GM12878 (cell line): ENCODE results near the gene PRG2. TPM values are rescaled to one million over a fixed set of nuclear protein-coding genes. Genes with fewer than 3 reads are reported as not detected.

Experiments used
- ATAC-seq: fragments of 200-7000 bp; cut with Tn5 transposase; 3 replicates; pipeline ENCODE4 v1.9.1; 2020; ENCODE audit warnings: mild to moderate bottlenecking, moderate library complexity
- BruUV-seq: library from RNA; stranded (reverse); fragments of 400-500 nt; replicated peaks from 2 replicates; lab custom pipeline; 2021; lab: Mats Ljungman, UMichigan
- CTCF ChIA-PET: fragments of 300-600 bp; sonication (Branson Sonifier 250); formaldehyde crosslinking; extraction: SDS; loops from one replicate; lab custom pipeline; 2021; ENCODE audit warnings: inconsistent platforms; lab: Yijun Ruan, JAX
- POLR2A ChIA-PET: fragments of 350-600 bp; formaldehyde crosslinking; extraction: SDS; loops from one replicate; lab custom pipeline; 2021; ENCODE audit warnings: inconsistent platforms; lab: Charles Lee
- RAD21 ChIA-PET: fragments of 300-600 bp; sonication (Branson Sonifier 250); formaldehyde crosslinking; loops from one replicate; lab custom pipeline; 2023; ENCODE audit warnings: antibody characterized with exemption; ENCODE audit not compliant: unreplicated experiment; lab: Charles Lee
- SMC1A ChIA-PET: fragments of 300-600 bp; sonication (Branson Sonifier 250); formaldehyde crosslinking; loops from one replicate; lab custom pipeline; 2023; ENCODE audit not compliant: unreplicated experiment, uncharacterized antibody; lab: Charles Lee
- DNase-seq: peaks from one replicate; pipeline ENCODE4 v3.0.0-alpha.2; 2011; ENCODE audit warnings: low read depth, low spot score
- FAIRE-seq: peaks from 3 replicates; lab custom pipeline; 2011; peaks lifted over from hg19 to GRCh38; lab: Jason Lieb, UNC
- H2AFZ ChIP-seq: 2 replicates; pipeline ENCODE4 v1.6.0; 2011; ENCODE audit warnings: low read depth, low read length, control low read depth; ENCODE audit not compliant: control insufficient read depth
- H3K27ac ChIP-seq: 2 replicates; pipeline ENCODE4 v1.5.1; 2011; ENCODE audit warnings: control low read depth; ENCODE audit not compliant: control insufficient read depth, insufficient read depth
- H3K27me3 ChIP-seq, 2 experiments: replicated peaks in 1 of 2; 2 replicates each; pipeline versions ENCODE4 v1.6.0 to v1.6.1; 2011; ENCODE audit warnings: low read length in 1 of 2; ENCODE audit not compliant: control insufficient read depth in 2 of 2, insufficient read depth in 2 of 2
- H3K36me3 ChIP-seq, 2 experiments: 2 replicates each; pipeline ENCODE4 v1.5.1; 2011; ENCODE audit warnings: low read length in 1 of 2; ENCODE audit not compliant: control insufficient read depth in 2 of 2, insufficient read depth in 2 of 2
- H3K4me1 ChIP-seq: 2 replicates; pipeline ENCODE4 v1.6.1; 2011; ENCODE audit warnings: mild to moderate bottlenecking, low read length, moderate library complexity, mixed read lengths; ENCODE audit not compliant: control insufficient read depth, insufficient read depth
- H3K4me2 ChIP-seq: 2 replicates; pipeline ENCODE4 v1.6.0; 2011; ENCODE audit warnings: control low read depth; ENCODE audit not compliant: control insufficient read depth, insufficient read depth
- H3K4me3 ChIP-seq: fragments of 200-600 bp; sonication (generic); 2 replicates; pipeline ENCODE4 v1.5.1; 2016
- H3K79me2 ChIP-seq: 2 replicates; pipeline ENCODE4 v1.6.0; 2011; ENCODE audit warnings: low read length; ENCODE audit not compliant: control insufficient read depth, insufficient read depth
- H3K9ac ChIP-seq: 2 replicates; pipeline ENCODE4 v1.8.0; 2011; ENCODE audit warnings: low read length, control low read depth, mixed read lengths; ENCODE audit not compliant: control insufficient read depth, insufficient read depth
- H3K9me3 ChIP-seq: replicated peaks from 3 replicates; pipeline ENCODE4 v1.5.1; 2011; ENCODE audit warnings: mild to moderate bottlenecking, low read length; ENCODE audit not compliant: control insufficient read depth, insufficient read depth
- H4K20me1 ChIP-seq: 2 replicates; pipeline ENCODE4 v1.6.0; 2011; ENCODE audit not compliant: control insufficient read depth, insufficient read depth
- CBX5 ChIP-seq: sonication (generic); IDR thresholded peaks from 2 replicates; pipeline ENCODE4 v1.6.1; 2016; ENCODE audit warnings: low read depth, moderate library complexity, mild to moderate bottlenecking, inconsistent platforms
- EGR1 ChIP-seq, 2 experiments: IDR thresholded peaks; 1 replicate in 1 of 2; 2 replicates in 1 of 2; pipeline ENCODE4 v1.6.1; 2011 to 2012; ENCODE audit warnings: low read depth in 2 of 2, low read length in 2 of 2, borderline replicate concordance in 1 of 2, mild to moderate bottlenecking in 1 of 2, moderate library complexity in 1 of 2
- EP300 ChIP-seq, 2 experiments: fragments of 150-350 bp in 1 of 2; IDR thresholded peaks; 2 replicates each; pipeline ENCODE4 v1.6.1; 2011 to 2012; ENCODE audit warnings: low read depth in 2 of 2, low read length in 2 of 2, borderline replicate concordance in 1 of 2, improper control_type of control experiment in 1 of 2, inconsistent platforms in 1 of 2; ENCODE audit not compliant: control insufficient read depth in 1 of 2
- MTA2 ChIP-seq: fragments of 450-650 bp; IDR thresholded peaks from 2 replicates; pipeline ENCODE4 v1.6.1; 2016; ENCODE audit warnings: low read depth, mild to moderate bottlenecking, moderate library complexity
- SIX5 ChIP-seq: IDR thresholded peaks from 2 replicates; pipeline ENCODE4 v1.6.1; 2011; ENCODE audit warnings: mild to moderate bottlenecking, low read depth, low read length, moderate library complexity; ENCODE audit not compliant: severe bottlenecking
- WGBS: methylation state at CpG from one replicate; pipeline ENCODE4 v1.1.6; 2016; ENCODE audit warnings: low lambda C conversion rate; ENCODE audit not compliant: insufficient replicate concordance, insufficient coverage; ENCODE audit errors: missing lambda C conversion rate; 5-methylcytosine and 5-hydroxymethylcytosine counted together
- in situ Hi-C: fragments of 300-500 bp; cut with MboI; formaldehyde crosslinking; loops from 9 replicates; pipeline ENCODE4 v1.14.3; 2018; ENCODE audit warnings: mixed read lengths
- intact Hi-C: fragments of 100-400 bp; cut with micrococcal nuclease; formaldehyde crosslinking; loops from one replicate; pipeline ENCODE4 v1.14.2; 2022; ENCODE audit not compliant: unreplicated experiment
- polyA plus RNA-seq, 11 experiments: library from polyadenylated mRNA; depleted of rRNA in 4 of 11; unstranded in 6 of 11; stranded (reverse) in 5 of 11; fragments of >200 nt; fragmentation: Nextera tagmentation in 4 of 11; fragmentation: Illumina TruSeq in 1 of 11; extraction: Ambion mirVana in 4 of 11; extraction: Trizol in 1 of 11; gene quantifications; 1 replicate in 1 of 11; 2 replicates in 10 of 11; pipeline versions ENCODE4 v1.2.1 to v1.2.3, GENCODE V29; 2011 to 2016; ENCODE audit warnings: inconsistent platforms in 2 of 11, missing spikeins in 2 of 11, low read depth in 1 of 11
- total RNA-seq, 4 experiments: library from RNA; depleted of rRNA in 3 of 4; stranded (reverse); fragments of >200 nt in 3 of 4; fragmentation: Illumina TruSeq in 1 of 4; extraction: Trizol in 1 of 4; gene quantifications; 2 replicates each; pipeline versions ENCODE4 v1.2.1 to v1.2.3, GENCODE V29; 2013 to 2021
- TF ChIP-seq, protein P1 (sequence below): fragments of 150-350 bp; IDR thresholded peaks from 2 replicates; pipeline ENCODE4 v1.6.1; 2014; ENCODE audit warnings: mild to moderate bottlenecking, low read depth, low read length

PRG2 gene
- total and polyA plus RNA-seq, 10 of the 15 experiments (the other 5 are each of a cell fraction or from before 2014, with no cell fraction given), result 0.10 to 1.7 (median 0.56) TPM; not detected in 2

DNA sequence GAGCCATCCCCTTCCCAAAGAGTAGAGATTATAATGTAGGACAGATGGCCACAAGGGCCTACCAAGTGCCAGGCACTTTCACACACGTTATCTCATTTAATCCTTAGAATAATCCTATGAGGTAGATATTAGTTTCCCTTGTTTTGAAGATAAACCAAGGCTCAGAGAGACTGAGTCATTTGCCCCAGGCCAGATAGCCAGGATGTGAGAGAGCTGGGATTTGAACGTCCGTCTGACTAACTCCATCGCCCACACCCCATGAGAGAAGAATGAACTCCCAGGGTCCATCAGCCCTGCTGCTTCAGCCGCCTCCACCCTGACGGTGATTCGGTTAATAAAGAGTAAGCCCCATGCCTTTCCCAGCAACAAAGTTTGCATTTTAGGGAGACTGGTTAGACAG, 20.2 kb downstream of the PRG2 start (continued):
- no peak for TF ChIP-seq EP300 (IDR thresholded peaks at IDR 0.05; ENCODE audit: borderline replicate concordance in 1 of 2, control insufficient read depth in 1 of 2, low read depth in 2 of 2, low read length in 2 of 2)
- no peak for TF ChIP-seq CBX5
- TF ChIP-seq, protein P1, sequence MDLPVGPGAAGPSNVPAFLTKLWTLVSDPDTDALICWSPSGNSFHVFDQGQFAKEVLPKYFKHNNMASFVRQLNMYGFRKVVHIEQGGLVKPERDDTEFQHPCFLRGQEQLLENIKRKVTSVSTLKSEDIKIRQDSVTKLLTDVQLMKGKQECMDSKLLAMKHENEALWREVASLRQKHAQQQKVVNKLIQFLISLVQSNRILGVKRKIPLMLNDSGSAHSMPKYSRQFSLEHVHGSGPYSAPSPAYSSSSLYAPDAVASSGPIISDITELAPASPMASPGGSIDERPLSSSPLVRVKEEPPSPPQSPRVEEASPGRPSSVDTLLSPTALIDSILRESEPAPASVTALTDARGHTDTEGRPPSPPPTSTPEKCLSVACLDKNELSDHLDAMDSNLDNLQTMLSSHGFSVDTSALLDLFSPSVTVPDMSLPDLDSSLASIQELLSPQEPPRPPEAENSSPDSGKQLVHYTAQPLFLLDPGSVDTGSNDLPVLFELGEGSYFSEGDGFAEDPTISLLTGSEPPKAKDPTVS, result no peak

DNA sequence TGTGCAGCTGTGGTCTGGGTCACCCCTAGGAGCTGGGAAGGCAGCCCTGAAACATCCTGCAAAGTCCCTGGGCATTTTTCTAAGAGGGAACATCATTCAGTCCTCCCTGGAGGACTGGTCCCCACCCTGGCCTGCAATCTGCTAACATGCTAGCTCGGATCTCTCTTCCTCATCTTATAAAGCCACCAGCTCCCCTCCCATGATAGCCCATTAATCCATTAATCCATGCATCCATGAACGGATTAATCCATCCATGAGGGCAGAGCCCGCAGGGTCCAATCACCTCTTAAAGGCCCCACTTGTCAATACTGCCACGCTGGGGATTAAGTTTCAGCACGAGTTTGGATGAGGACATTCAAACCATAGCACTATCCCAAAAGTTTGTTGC, 21.6 kb downstream of the PRG2 start:
- no peaks in the 10 kb centered on the region for H3K4me1 ChIP-seq
- no peaks in the 10 kb centered on the region; a peak in 1 of 4 replicates for H3K27me3 ChIP-seq
- no peak overlapping the region for H3K27ac ChIP-seq
- no peak overlapping the region for H3K4me2 ChIP-seq
- WGBS, result 2% methylated on average over 5 of the region's 5 CpGs
- no peaks in the 10 kb centered on the region for H3K9me3 ChIP-seq
- in situ Hi-C loops (no loop called here), intact Hi-C loops (no loop called here)
- ATAC-seq, result no peak
- H3K9ac ChIP-seq, result no peak overlapping the region
- no peak for DNase-seq
- CTCF ChIA-PET, result interaction anchor here (1.1 kb wide), 1 partner anchor 71 kb away, joined by 3 read pairs; no protein-coding TSS in a partner anchor
- no peaks in the 10 kb centered on the region for H3K79me2 ChIP-seq
- no peaks in the 10 kb centered on the region for H4K20me1 ChIP-seq
- no peak overlapping the region for H3K4me3 ChIP-seq
- SMC1A ChIA-PET, result no interaction called here
- no TSS peak for BruUV-seq
- TF ChIP-seq EGR1 (IDR thresholded peaks at IDR 0.05; ENCODE audit: borderline replicate concordance in 1 of 2, low read depth in 2 of 2, low read length in 2 of 2), result no peak
- no peak for TF ChIP-seq SIX5
- no peak for TF ChIP-seq MTA2
- RAD21 ChIA-PET, result no interaction called here
- no peak for FAIRE-seq
- no peaks in the 10 kb centered on the region for H3K36me3 ChIP-seq
- no peak overlapping the region for H2AFZ ChIP-seq
- POLR2A ChIA-PET, result no interaction called here
